BE2C (cell line): ENCODE results near the gene SLC35F5.
"Not testable (repeated sequence)": the region's sequence is repeated elsewhere in the genome, so short reads cannot be mapped to it uniquely, and the experiment has no call there.

Experiments
- DNase-seq: peaks from one replicate; pipeline ENCODE4 v3.0.0-alpha.2; 2020
- H3K27me3 ChIP-seq: fragments of 250-450 bp; sonication (Bioruptor Pico); 2 replicates; pipeline ENCODE4 v1.5.1; 2020; ENCODE audit warnings: mild to moderate bottlenecking
- H3K36me3 ChIP-seq: fragments of 250-450 bp; sonication (Bioruptor Pico); 2 replicates; pipeline ENCODE4 v1.5.1; 2020; ENCODE audit warnings: mild to moderate bottlenecking
- H3K4me1 ChIP-seq: fragments of 250-450 bp; sonication (Bioruptor Pico); 2 replicates; pipeline ENCODE4 v1.5.1; 2020
- H3K4me3 ChIP-seq: 2 replicates; pipeline ENCODE4 v1.5.1; 2011; ENCODE audit warnings: low read depth, low read length
- H3K9me3 ChIP-seq: fragments of 250-450 bp; sonication (Bioruptor Pico); 2 replicates; pipeline ENCODE4 v1.5.1; 2020
- TF ChIP-seq, protein P1 (sequence below): IDR thresholded peaks from 2 replicates; pipeline ENCODE4 v1.5.1; 2012; ENCODE audit warnings: mild to moderate bottlenecking, low read depth, low read length

SLC35F5 gene

DNA sequence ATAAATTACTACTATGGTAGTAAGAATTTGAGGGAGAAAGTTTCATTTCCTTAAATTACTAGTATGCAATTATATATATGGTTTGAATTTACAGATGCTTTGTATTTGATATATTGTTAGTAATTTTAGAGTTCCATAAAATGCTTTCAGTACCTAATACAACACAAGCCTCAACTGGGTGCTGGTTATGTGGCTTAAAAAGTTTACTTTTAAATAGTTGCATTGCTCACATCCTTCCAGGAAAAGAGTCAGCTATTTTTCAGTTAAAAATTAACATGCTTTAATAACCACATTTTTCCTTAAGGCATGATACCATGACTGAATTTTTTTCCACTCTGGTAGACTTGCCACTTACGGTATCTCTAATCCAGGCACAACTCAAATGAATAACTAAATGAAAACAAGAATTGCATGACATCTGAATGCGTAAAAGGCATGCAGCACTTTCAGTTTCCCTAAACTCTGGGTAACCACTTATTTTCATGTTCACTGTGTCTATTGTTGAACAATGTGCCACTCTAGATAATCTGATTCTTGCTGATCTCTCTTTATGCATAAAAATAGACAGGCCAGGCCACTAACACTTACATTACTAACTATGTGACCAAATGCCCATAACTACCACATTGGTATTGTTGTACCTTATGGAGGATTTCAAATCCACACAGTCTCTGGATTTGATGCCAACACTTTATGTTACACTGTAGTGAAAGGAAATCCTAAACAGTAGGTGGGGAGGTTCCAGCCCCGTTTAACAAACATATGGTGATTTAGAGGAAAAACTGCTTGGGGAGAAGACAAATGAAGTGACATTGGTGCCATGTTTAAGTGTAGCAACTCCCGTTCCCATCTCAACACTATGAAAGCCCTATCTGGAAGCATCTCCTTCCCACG lies 35.5 kb upstream of the SLC35F5 start:
- no peak for DNase-seq
- H3K36me3 ChIP-seq = no peaks in the 10 kb centered on the region
- no peak overlapping the region for H3K4me3 ChIP-seq
- TF ChIP-seq, protein P1, sequence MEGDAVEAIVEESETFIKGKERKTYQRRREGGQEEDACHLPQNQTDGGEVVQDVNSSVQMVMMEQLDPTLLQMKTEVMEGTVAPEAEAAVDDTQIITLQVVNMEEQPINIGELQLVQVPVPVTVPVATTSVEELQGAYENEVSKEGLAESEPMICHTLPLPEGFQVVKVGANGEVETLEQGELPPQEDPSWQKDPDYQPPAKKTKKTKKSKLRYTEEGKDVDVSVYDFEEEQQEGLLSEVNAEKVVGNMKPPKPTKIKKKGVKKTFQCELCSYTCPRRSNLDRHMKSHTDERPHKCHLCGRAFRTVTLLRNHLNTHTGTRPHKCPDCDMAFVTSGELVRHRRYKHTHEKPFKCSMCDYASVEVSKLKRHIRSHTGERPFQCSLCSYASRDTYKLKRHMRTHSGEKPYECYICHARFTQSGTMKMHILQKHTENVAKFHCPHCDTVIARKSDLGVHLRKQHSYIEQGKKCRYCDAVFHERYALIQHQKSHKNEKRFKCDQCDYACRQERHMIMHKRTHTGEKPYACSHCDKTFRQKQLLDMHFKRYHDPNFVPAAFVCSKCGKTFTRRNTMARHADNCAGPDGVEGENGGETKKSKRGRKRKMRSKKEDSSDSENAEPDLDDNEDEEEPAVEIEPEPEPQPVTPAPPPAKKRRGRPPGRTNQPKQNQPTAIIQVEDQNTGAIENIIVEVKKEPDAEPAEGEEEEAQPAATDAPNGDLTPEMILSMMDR = no peak
- H3K9me3 ChIP-seq = no peaks in the 10 kb centered on the region
- H3K27me3 ChIP-seq = no peaks in the 10 kb centered on the region
- no peaks in the 10 kb centered on the region for H3K4me1 ChIP-seq

GRCh38 chr2:113784823-113785744 lies 28.6 kb upstream of the SLC35F5 start:
- no peak overlapping the region for H3K4me3 ChIP-seq
- no peaks in the 10 kb centered on the region for H3K4me1 ChIP-seq
- DNase-seq = no peak
- H3K9me3 ChIP-seq = no peaks in the 10 kb centered on the region
- no peaks in the 10 kb centered on the region for H3K27me3 ChIP-seq
- TF ChIP-seq, protein P1 = no peak
- H3K36me3 ChIP-seq = no peaks in the 10 kb centered on the region

DNA sequence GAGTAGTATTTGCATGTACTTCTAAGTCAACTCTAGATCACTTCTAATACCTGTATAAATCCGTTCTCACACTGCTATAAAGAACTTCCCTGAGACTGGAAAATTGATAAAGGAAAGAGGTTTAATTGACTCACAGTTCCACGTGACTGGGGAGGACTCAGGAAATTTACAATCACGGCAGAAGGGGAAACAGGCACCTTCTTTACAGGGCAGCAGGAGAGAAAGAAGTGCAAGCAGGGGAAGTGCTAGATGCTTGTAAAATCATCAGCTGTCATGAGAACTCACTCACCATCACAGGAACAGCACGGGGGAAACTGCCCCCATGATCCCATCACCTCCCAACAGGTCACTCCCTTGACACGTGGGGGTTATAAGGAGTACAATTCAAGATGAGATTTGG lies 24.0 kb upstream of the SLC35F5 start:
- Histone ChIP-seq H3K4me1 (no peaks in the 10 kb centered on the region), H3K9me3 (no peaks in the 10 kb centered on the region), H3K4me3 (no peak overlapping the region), H3K27me3 (no peaks in the 10 kb centered on the region), H3K36me3 (no peaks in the 10 kb centered on the region)
- DNase-seq = no peak
- TF ChIP-seq, protein P1 = no peak

DNA sequence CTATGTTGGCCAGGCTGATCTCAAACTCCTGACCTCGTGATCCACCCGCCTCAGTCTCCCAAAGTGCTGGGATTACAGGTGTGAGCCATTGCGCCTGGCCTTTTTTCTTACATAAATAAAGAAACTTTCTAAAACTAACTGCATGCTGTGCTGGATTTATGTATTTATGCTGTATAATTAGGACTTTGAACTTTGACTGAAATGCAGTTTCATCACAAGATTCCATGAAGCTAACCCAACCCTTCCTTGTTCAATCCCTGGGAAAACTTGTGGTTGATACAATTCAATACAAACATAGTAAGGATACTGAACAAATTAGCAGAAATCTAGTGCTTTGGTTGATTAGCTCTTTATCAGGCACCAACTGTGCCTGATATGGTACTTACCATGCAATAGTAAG lies 20.9 kb upstream of the SLC35F5 start:
- Histone ChIP-seq H3K27me3 (no peaks in the 10 kb centered on the region), H3K36me3 (no peaks in the 10 kb centered on the region), H3K4me3 (no peak overlapping the region), H3K4me1 (no peaks in the 10 kb centered on the region), H3K9me3 (no peaks in the 10 kb centered on the region)
- TF ChIP-seq, protein P1 = no peak
- DNase-seq = no peak

GRCh38 chr2:113776949-113777348 lies 20.5 kb upstream of the SLC35F5 start:
- Histone ChIP-seq H3K4me1 (no peaks in the 10 kb centered on the region), H3K4me3 (no peak overlapping the region), H3K36me3 (no peaks in the 10 kb centered on the region), H3K27me3 (no peaks in the 10 kb centered on the region), H3K9me3 (no peaks in the 10 kb centered on the region)
- TF ChIP-seq, protein P1 = no peak
- DNase-seq = no peak

DNA sequence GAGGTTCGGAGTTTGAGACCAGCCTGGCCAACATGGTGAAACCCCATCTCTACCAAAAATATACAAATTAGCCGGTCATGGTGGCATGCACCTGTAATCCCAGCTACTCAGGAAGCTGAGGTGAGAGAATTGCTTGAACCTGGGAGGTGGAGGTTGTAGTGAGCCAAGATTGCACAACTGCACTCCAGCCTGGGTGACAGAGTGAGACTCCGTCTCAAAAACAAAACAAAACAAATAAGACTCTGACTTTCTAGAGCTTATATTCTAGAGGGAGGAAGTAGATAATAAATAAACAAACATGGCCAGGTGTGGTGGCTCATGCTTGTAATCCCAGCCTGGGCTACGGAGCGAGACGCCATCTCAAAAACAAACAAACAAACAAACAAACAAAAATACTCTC lies 18.2 kb upstream of the SLC35F5 start:
- not testable (repeated sequence) for H3K4me1 ChIP-seq, H3K27me3 ChIP-seq, H3K36me3 ChIP-seq, DNase-seq, H3K9me3 ChIP-seq, H3K4me3 ChIP-seq
